Activated T-helper 9 cell treated with anti-CD3 and anti-CD28 coated beads, Interleukin-2, amount 50 U/mL, for 16 hours (primary cell): ENCODE measurements around the gene PPP2R5C.
A peak's percentile ranks its signal among the peaks of the same experiment; 100 is the strongest.
"Not testable (repeated sequence)": the region's sequence is repeated elsewhere in the genome, so short reads cannot be mapped to it uniquely, and the experiment has no call there.

Experiments used
- DNase-seq: peaks from one replicate; pipeline ENCODE4 v3.0.0-alpha.2; 2020; ENCODE audit warnings: low read depth

Gene PPP2R5C

DNA sequence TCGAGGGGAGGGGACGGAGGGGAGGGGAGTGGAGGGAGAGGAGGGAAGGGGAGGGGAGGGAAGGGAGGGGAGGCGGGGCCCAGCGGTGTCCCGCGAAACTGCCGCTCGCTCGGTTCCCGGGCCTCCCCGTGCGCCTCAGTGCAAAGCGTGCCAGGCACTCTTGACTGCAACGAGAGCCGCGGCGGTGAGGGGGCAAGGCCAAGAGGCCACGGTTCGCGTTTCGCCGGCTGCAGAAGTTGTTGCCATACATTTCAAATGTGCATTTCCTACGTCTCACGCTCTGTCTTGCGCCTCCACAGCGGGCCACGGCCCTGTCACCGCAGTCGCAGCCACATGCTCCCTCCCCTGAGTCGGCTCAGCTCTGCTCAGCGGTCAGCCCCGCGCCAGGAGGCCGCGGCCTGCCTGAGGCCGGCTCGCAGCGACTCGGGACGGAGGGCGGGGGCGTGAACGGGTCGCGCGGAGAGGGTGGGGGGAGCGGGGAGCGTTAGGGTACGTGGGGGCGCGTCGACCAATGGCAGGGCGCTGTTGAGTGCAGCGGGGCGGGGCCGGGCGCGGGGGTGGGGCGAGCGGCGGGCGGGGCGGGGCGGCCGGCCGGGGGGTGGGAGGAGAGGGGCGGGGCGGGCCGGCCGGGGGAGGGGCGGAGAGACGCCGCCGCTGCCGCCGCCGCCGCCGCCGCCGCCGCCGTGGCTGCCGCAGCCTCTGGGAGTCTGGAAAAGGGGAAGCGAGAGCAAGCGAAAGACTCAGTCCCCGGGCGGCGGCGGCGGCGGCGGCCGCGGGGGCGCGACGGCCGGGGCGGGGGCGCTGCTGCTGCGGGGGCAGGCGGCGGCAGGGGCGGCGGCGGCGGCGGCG is at the start of gene PPP2R5C:
Gene PPP2R5C (plus strand): TSS at position 678 of the 849 bp plus-strand sequence. CDS start 185 bp downstream, outside the sequence.
- peak; percentile 80 for DNase-seq

GRCh38 chr14:101711857-101712233 is 49.7 kb upstream of the PPP2R5C start:
- not testable (repeated sequence) for DNase-seq

GRCh38 chr14:101712341-101712740 is 49.2 kb upstream of the PPP2R5C start:
- not testable (repeated sequence) for DNase-seq

GRCh38 chr14:101713091-101713490 is 48.4 kb upstream of the PPP2R5C start:
- DNase-seq, result not testable (repeated sequence)

- no peak for DNase-seq
Measured at GRCh38 chr14:101713621-101714349, 47.7 kb upstream of the PPP2R5C start.

- no peak for DNase-seq
Measured at GRCh38 chr14:101714394-101714793, 47.1 kb upstream of the PPP2R5C start.

DNA sequence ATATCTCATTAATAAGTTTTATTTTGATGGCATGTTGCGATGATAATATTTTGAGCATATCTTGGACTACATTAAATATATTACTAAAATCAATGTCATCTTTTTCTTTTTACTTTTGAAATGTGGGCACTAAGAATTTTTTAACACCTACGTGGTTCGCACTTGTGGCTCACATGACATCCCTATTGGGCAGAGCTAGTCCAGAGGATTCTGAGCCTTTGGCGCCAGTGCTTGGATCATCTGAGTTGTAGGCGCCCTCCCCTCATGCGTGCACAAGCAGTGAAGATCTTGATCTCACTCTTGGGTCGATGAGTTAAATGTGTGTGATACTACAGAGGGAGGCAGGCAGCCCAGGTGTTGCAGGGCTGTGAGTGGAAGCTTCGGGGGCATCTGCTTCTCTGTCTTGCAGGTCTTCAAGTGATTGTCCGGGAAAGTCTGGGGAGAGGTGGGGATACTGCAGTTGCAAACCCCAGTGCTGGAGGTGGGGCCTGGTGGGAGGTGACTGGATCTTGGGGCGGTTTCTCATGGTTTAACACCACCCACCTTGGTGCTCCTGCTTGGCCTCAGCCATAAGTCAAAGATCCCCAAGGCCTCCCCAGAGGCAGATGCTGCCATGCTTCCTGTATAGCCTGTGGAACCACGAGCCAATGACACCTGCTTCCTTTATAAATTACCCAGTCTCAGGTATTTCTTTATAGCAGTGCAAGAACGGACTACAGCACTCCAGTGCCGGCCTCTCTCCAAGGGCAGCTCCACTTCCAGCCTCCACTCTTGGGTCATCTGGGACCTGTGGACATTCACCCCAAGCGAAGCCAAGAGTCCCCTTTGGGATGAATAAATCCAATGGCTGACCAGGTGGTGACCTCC is 46.1 kb upstream of the PPP2R5C start:
- no peak for DNase-seq

GRCh38 chr14:101716077-101716950 is 45.2 kb upstream of the PPP2R5C start:
- no peak for DNase-seq

GRCh38 chr14:101716956-101717662 is 44.4 kb upstream of the PPP2R5C start:
- no peak for DNase-seq

- DNase-seq, result no peak
Measured at GRCh38 chr14:101717663-101718490, 43.6 kb upstream of the PPP2R5C start.

DNA sequence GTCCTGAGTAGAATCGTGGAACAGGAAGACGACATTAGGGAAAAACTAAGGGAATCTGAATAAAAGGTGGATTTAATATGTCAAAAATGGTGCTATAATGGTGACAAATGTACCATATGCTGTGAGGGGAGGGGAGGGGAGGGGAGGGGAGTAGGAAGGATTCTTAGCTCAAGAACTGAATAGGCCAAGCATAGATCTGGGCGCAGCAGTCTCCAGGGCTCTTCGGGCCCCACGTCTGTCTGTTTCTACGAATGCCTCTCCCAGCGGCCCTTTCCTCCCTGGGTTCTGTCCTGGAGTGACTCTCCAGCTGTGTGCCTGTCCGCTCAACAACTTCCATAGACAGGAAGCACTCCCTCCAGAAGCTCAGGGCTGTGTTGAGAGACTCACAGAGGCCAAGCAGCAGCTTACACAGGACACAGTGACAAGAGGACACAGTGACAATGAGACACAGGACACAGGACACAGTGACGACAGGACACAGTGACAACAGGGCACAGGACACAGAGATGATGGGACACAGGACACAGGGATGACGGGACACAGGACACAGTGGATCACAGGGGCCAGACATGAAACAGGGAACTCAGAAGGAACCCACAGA is 42.4 kb upstream of the PPP2R5C start:
- DNase-seq, result no peak

- DNase-seq, result no peak
Measured at GRCh38 chr14:101719708-101720107, 41.8 kb upstream of the PPP2R5C start.

DNA sequence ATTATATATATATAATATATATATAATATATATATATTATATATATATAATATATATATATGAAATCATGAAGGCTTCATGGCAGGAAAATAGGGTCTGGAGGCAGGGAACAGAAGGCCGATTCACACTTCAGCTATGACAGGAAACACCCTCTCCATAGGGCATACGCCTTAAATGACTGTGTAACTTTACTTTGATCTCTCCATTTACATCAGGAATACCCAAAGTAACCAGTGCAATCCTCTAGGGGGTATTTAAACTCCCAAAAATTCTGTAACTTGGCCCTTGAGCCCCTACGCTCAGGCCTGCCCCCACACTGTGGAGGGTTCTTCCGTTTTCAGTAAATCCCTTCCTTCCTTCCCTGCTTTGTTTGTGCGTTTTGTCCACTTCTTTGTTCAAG is 40.4 kb upstream of the PPP2R5C start:
- no peak for DNase-seq

GRCh38 chr14:101721951-101722661 is 39.4 kb upstream of the PPP2R5C start:
- DNase-seq, result peak; percentile 49

GRCh38 chr14:101723061-101723595 is 38.4 kb upstream of the PPP2R5C start:
- DNase-seq, result no peak

DNA sequence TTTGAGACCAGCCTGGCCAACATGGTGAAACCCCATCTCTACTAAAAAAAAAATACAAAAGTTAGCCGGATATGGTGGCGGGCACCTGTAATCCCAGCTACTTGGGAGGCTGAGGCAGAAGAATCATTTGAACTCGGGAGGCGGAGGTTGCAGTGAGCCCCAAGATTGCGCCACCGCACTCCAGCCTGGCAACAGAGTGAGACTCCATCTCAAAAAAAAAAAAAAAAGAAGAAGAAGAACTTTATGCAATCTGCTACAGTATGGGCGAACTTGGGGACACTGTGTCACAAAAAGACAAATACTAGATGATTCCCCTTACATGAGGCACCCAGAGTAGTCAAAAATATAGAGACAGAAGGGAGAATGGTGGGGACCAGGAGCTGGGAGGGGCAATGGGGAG is 35.9 kb upstream of the PPP2R5C start:
- not testable (repeated sequence) for DNase-seq

DNA sequence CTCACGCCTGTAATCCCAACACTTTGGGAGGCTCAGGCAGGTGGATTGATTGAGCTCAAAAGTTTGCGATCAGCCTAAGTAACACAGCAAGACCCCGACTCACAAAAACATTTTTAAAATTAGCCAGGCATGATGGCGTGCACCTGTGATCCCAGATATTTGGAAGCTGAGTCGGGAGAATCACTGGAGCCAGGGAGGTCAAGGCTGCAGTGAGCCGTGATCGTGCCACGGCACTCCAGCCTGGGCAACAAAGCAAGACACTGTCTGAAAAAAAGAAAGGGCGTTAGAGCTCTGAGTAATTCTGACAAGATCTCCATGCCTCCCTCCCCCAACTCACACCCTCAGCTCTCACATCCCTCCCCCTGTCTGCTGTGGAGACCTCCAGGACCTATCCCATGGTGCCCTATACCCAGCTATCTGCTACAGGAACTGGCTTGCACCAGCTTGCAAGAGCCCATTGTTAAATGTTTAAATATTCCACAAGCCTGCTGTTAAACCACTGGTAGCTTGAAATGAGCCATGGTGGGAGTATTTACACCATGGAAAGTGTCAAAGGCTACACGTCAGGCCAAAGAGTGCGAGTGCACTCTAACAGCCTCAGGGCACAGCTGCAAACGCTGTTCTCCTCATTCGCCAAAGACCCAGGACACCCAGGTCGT is 35.1 kb upstream of the PPP2R5C start:
- DNase-seq, result no peak

GRCh38 chr14:101726954-101727302 is 34.6 kb upstream of the PPP2R5C start:
- no peak for DNase-seq
